Adipocyte (in vitro differentiated cells): Measurements from ENCODE around the gene FLNC.

ENCODE experiments used
- DNase-seq: peaks from one replicate; pipeline ENCODE4 v3.0.0-alpha.2; 2015; ENCODE audit warnings: low read depth
- H3K27me3 ChIP-seq: replicated peaks from 2 replicates; pipeline ENCODE4 v1.7.0; 2013; ENCODE audit warnings: mild to moderate bottlenecking, low read length, moderate library complexity; ENCODE audit not compliant: control insufficient read depth, insufficient read depth
- H3K36me3 ChIP-seq: 2 replicates; pipeline ENCODE4 v1.7.0; 2013; ENCODE audit warnings: low read length, mild to moderate bottlenecking, moderate library complexity; ENCODE audit not compliant: control insufficient read depth, insufficient read depth, severe bottlenecking
- H3K4me1 ChIP-seq: 2 replicates; pipeline ENCODE4 v1.7.0; 2013; ENCODE audit warnings: mild to moderate bottlenecking, low read length, moderate library complexity; ENCODE audit not compliant: control insufficient read depth, insufficient read depth
- H3K4me3 ChIP-seq: 2 replicates; pipeline ENCODE4 v1.7.0; 2013; ENCODE audit warnings: mild to moderate bottlenecking, low read length, moderate library complexity
- H3K9ac ChIP-seq: 2 replicates; pipeline ENCODE4 v1.7.0; 2013; ENCODE audit warnings: mild to moderate bottlenecking, low read length, moderate library complexity
- H3K9me3 ChIP-seq: 2 replicates; pipeline ENCODE4 v1.7.0; 2013; ENCODE audit warnings: mild to moderate bottlenecking, low read length, moderate library complexity; ENCODE audit not compliant: control insufficient read depth

FLNC gene

DNA sequence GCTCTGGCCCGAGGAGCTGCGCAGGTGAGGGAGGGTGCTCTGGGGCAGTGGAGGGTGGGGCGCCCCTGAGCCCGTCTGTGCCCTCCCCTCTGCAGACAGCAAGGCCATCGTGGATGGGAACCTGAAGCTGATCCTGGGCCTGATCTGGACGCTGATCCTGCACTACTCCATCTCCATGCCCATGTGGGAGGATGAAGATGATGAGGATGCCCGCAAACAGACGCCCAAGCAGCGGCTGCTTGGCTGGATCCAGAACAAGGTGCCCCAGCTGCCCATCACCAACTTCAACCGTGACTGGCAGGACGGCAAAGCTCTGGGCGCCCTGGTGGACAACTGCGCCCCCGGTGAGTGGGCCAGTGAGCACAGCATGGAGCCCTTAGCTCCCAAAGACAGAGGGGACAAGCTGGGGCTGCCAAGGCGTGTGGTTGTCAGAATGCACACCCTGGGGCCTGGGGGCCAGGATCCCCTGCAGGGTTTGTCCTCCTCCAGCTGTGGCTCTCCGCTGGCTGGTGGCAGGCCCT lies 5.1 kb downstream of the FLNC start:
- H3K9me3 ChIP-seq: no peaks in the 10 kb centered on the region
- H3K4me1 ChIP-seq: peaks cover 37% of the 10 kb centered on the region
- H3K27me3 ChIP-seq: no peaks in the 10 kb centered on the region
- no peak overlapping the region for H3K9ac ChIP-seq
- H3K4me3 ChIP-seq: no peak overlapping the region
- H3K36me3 ChIP-seq: peaks cover 47% of the 10 kb centered on the region
- no peak for DNase-seq

GRCh38 chr7:128835790-128836641 lies 5.8 kb downstream of the FLNC start:
- H3K27me3 ChIP-seq: no peaks in the 10 kb centered on the region
- peak overlapping the region; percentile 13 for H3K4me3 ChIP-seq
- peaks cover 54% of the 10 kb centered on the region for H3K36me3 ChIP-seq
- peaks cover 37% of the 10 kb centered on the region for H3K4me1 ChIP-seq
- DNase-seq: peak; percentile 45
- H3K9ac ChIP-seq: peak overlapping the region; percentile 59
- H3K9me3 ChIP-seq: no peaks in the 10 kb centered on the region

- H3K27me3 ChIP-seq: no peaks in the 10 kb centered on the region
- peaks cover 39% of the 10 kb centered on the region for H3K4me1 ChIP-seq
- H3K9me3 ChIP-seq: no peaks in the 10 kb centered on the region
- H3K9ac ChIP-seq: peak overlapping the region; percentile 59
- peaks cover 63% of the 10 kb centered on the region for H3K36me3 ChIP-seq
- no peak for DNase-seq
- H3K4me3 ChIP-seq: peak overlapping the region; percentile 13
Measured at GRCh38 chr7:128836729-128837348, 6.6 kb downstream of the FLNC start.

- Histone ChIP-seq H3K27me3 (no peaks in the 10 kb centered on the region), H3K9me3 (no peaks in the 10 kb centered on the region), H3K9ac (no peak overlapping the region), H3K4me3 (no peak overlapping the region), H3K4me1 (peaks cover 35% of the 10 kb centered on the region), H3K36me3 (peaks cover 67% of the 10 kb centered on the region)
- no peak for DNase-seq
Measured at GRCh38 chr7:128837521-128837921, 7.3 kb downstream of the FLNC start.

GRCh38 chr7:128838109-128838779 lies 8.0 kb downstream of the FLNC start:
- H3K4me1 ChIP-seq: peaks cover 29% of the 10 kb centered on the region
- DNase-seq: no peak
- peaks cover 75% of the 10 kb centered on the region for H3K36me3 ChIP-seq
- H3K4me3 ChIP-seq: no peak overlapping the region
- H3K9me3 ChIP-seq: no peaks in the 10 kb centered on the region
- H3K27me3 ChIP-seq: no peaks in the 10 kb centered on the region
- no peak overlapping the region for H3K9ac ChIP-seq

DNA sequence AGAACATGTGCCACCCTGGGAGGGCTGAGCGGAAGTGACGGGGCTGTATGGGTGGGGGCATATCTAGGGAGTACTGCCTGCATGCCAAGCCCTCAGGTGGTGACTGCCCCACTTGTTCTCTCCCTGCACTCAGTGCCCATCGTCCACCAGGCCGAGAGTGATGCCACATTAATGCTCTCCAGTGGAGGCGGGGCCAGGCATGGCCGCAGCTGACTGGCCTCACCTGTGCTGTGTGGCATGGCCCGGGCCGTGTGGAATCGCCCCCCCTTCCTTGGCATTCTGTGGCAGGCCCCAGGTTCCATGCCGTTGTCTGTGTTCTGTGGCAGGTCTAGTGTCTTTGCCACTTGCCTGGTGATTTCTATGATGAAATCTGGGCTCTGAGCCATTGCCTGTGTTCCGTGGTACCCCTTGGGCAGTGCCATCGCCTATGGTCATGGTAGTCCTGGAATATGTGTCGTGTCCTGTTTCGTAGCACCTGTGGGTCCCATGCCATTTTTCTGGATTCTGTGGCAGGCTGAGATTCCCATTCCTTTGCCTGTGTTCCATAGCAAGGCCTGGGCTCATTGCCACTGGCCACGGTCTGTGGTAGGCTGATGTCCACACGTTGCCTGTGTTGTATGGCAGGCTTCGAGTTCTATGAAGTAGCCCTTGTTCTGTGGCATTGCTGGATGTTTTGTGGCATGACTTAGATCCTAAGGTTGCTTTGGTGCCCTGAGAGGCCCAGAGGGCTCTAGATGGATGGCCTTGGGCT lies 8.9 kb downstream of the FLNC start:
- peaks cover 84% of the 10 kb centered on the region for H3K36me3 ChIP-seq
- DNase-seq: no peak

DNA sequence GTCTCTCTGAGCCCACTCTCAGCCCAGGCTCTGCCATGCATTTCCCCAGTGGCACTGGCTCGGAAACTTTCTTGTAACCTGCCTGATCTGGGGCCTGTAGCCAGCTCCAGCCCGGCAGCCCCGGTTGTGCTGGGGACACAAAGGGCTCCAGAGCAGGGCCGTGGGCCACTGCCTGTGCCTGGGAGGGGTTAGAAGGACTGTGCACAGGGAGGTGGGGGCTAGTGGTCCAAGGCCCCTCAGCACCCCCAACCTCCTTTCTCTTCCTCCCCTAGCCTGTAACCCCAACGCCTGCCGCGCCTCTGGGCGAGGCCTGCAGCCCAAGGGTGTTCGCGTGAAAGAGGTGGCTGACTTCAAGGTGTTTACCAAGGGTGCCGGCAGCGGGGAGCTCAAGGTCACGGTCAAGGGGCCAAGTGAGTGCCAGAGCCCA lies 9.6 kb downstream of the FLNC start:
- DNase-seq: no peak
- Histone ChIP-seq H3K9ac (no peak overlapping the region), H3K4me3 (no peak overlapping the region), H3K27me3 (no peaks in the 10 kb centered on the region), H3K4me1 (peaks cover 26% of the 10 kb centered on the region), H3K36me3 (peaks cover 89% of the 10 kb centered on the region), H3K9me3 (no peaks in the 10 kb centered on the region)

More for the DNA sequence above, 8.9 kb downstream of the FLNC start:
- Histone ChIP-seq H3K27me3 (no peaks in the 10 kb centered on the region), H3K4me1 (peaks cover 26% of the 10 kb centered on the region), H3K9me3 (no peaks in the 10 kb centered on the region), H3K4me3 (no peak overlapping the region), H3K9ac (no peak overlapping the region)

GRCh38 chr7:128840326-128841170 lies 10.3 kb downstream of the FLNC start:
- peaks cover 19% of the 10 kb centered on the region for H3K4me1 ChIP-seq
- no peak for DNase-seq
- H3K9ac ChIP-seq: no peak overlapping the region
- H3K9me3 ChIP-seq: no peaks in the 10 kb centered on the region
- H3K27me3 ChIP-seq: no peaks in the 10 kb centered on the region
- H3K36me3 ChIP-seq: peaks cover 88% of the 10 kb centered on the region
- H3K4me3 ChIP-seq: no peak overlapping the region

DNA sequence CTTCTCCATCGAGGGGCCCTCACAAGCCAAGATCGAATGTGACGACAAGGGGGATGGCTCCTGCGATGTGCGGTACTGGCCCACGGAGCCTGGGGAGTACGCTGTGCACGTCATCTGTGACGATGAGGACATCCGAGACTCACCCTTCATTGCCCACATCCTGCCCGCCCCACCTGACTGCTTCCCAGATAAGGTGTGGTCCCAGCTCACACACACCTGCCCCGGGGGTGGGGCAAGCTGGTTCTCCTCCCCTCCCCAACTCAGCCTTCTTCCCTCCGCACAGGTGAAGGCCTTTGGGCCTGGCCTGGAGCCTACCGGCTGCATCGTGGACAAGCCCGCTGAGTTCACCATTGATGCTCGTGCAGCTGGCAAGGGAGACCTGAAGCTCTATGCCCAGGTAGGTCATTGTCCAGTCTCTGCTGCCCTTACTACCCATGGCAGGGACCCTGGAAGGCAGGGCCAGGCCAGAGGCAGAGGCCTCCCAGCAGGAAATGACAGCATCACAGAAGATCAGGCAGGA lies 11.0 kb downstream of the FLNC start:
- H3K4me3 ChIP-seq: no peak overlapping the region
- no peak overlapping the region for H3K9ac ChIP-seq
- DNase-seq: no peak
- H3K36me3 ChIP-seq: peaks cover 91% of the 10 kb centered on the region
- H3K4me1 ChIP-seq: peaks cover 12% of the 10 kb centered on the region
- no peaks in the 10 kb centered on the region for H3K9me3 ChIP-seq
- H3K27me3 ChIP-seq: no peaks in the 10 kb centered on the region
